ENCODE measurements around the gene GDI1. TPM values are rescaled to one million over a fixed set of nuclear protein-coding genes. Genes with fewer than 3 reads are reported as not detected.

Gene GDI1
- polyA plus RNA-seq, 1 of the 3 experiments (the other 2 are of a cell fraction): 408 TPM

DNA sequence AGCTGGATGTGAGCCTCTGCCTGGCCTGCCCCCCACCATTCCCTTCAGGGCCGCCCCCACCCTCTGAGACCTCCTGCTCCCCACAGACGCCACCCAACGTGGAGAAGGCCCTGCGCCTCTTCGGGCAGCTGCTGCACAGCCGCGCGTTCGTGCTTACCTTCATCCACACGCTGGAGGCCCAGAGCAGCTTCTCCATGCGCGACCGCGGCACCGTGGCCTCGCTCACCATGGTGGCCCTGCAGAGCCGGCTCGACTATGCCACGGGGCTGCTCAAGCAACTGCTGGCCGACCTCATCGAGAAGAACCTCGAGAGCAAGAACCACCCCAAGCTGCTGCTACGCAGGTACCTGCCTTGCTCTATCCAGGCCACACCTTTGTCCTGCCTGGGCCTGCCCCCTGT lies 31.3 kb downstream of the GDI1 start:
- CTCF ChIA-PET: no interaction called here
- Histone ChIP-seq H3K9ac (no peak overlapping the region), H3K4me2 (no peak overlapping the region), H3K9me2 (no peaks in the 10 kb centered on the region), H3F3A (replicated peaks; ENCODE audit: insufficient read depth) (no peaks in the 10 kb centered on the region), H2AFZ (ENCODE audit: low read depth) (no peak overlapping the region), H3K4me1 (ENCODE audit: control insufficient read depth in 1 of 2, insufficient read depth in 2 of 2, low read depth in 1 of 2, low read length in 1 of 2) (no peaks in the 10 kb centered on the region), H3K9me3 (no peaks in the 10 kb centered on the region), H4K20me1 (ENCODE audit: insufficient read depth) (0 out of 2 replicates have a peak, but pooled peaks cover 8% of the 10 kb centered on the region), H3K4me3 (ENCODE audit: low read depth in 2 of 2, low read length in 1 of 2) (no peak overlapping the region), H3K27ac (ENCODE audit: low read depth in 2 of 2, low read length in 1 of 2) (no peak overlapping the region), H3K27me3 (ENCODE audit: insufficient read depth) (peaks cover 13% of the 10 kb centered on the region), H3K79me2 (ENCODE audit: insufficient read depth) (no peaks in the 10 kb centered on the region), H3K36me3 (replicated peaks in 1 of 2; ENCODE audit: control insufficient read depth in 1 of 2, insufficient read depth in 2 of 2, low read length in 1 of 2) (peaks cover 0 to 27% of the 10 kb centered on the region in 2 experiments)
- POLR2A ChIA-PET: no interaction called here
- TF ChIP-seq REST (IDR thresholded peaks at IDR 0.05; ENCODE audit: low read depth, low read length) (no peak), TEAD4 (IDR thresholded peaks at IDR 0.05; ENCODE audit: borderline replicate concordance, insufficient read depth) (no peak), NRF1 (IDR thresholded peaks at IDR 0.05; ENCODE audit: low read depth, low read length) (no peak), FOSL2 (IDR thresholded peaks at IDR 0.05; ENCODE audit: borderline replicate concordance, low read depth) (no peak), NFIC (IDR thresholded peaks at IDR 0.05; ENCODE audit: borderline replicate concordance) (no peak), FOXM1 (IDR thresholded peaks at IDR 0.05; ENCODE audit: low read depth) (no peak), RFX5 (IDR thresholded peaks at IDR 0.05; ENCODE audit: low read length) (no peak), MXI1 (IDR thresholded peaks at IDR 0.05; ENCODE audit: low read depth, low read length) (no peak), TCF12 (IDR thresholded peaks at IDR 0.05) (no peak), GATA2 (CRISPR knock-in tag; IDR thresholded peaks at IDR 0.05) (no peak), EZH2phosphoT487 (IDR thresholded peaks at IDR 0.05; ENCODE audit: borderline replicate concordance, low read depth) (no peak), RAD21 (IDR thresholded peaks at IDR 0.05; ENCODE audit: low read length) (no peak), YY1 (IDR thresholded peaks at IDR 0.05; ENCODE audit: low read depth) (no peak), JUND (IDR thresholded peaks at IDR 0.05) (no peak), RCOR1 (IDR thresholded peaks at IDR 0.05; ENCODE audit: low read length) (no peak), FOXJ3 (CRISPR knock-in tag; IDR thresholded peaks at IDR 0.05) (no peak), CHD2 (IDR thresholded peaks at IDR 0.05; ENCODE audit: low read length, partially characterized antibody) (no peak)
- TF ChIP-seq, protein P1, sequence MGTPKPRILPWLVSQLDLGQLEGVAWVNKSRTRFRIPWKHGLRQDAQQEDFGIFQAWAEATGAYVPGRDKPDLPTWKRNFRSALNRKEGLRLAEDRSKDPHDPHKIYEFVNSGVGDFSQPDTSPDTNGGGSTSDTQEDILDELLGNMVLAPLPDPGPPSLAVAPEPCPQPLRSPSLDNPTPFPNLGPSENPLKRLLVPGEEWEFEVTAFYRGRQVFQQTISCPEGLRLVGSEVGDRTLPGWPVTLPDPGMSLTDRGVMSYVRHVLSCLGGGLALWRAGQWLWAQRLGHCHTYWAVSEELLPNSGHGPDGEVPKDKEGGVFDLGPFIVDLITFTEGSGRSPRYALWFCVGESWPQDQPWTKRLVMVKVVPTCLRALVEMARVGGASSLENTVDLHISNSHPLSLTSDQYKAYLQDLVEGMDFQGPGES (IDR thresholded peaks at IDR 0.05; ENCODE audit: low read depth, low read length): no peak
- TF ChIP-seq, protein P2, sequence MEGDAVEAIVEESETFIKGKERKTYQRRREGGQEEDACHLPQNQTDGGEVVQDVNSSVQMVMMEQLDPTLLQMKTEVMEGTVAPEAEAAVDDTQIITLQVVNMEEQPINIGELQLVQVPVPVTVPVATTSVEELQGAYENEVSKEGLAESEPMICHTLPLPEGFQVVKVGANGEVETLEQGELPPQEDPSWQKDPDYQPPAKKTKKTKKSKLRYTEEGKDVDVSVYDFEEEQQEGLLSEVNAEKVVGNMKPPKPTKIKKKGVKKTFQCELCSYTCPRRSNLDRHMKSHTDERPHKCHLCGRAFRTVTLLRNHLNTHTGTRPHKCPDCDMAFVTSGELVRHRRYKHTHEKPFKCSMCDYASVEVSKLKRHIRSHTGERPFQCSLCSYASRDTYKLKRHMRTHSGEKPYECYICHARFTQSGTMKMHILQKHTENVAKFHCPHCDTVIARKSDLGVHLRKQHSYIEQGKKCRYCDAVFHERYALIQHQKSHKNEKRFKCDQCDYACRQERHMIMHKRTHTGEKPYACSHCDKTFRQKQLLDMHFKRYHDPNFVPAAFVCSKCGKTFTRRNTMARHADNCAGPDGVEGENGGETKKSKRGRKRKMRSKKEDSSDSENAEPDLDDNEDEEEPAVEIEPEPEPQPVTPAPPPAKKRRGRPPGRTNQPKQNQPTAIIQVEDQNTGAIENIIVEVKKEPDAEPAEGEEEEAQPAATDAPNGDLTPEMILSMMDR (IDR thresholded peaks at IDR 0.05): no peak
- 67% methylated on average over 19 of the region's 23 CpGs for whole genome bisulfite sequencing (ENCODE audit: low lambda C conversion rate)
- DNase-seq: no peak
